GM21723 (cell line): Measurements from ENCODE around the gene PRIMA1.

Experiments used
- ATAC-seq: cut with Tn5 transposase; IDR thresholded peaks from one replicate; pipeline ENCODE4 v1.9.1; 2021; ENCODE audit warnings: mild to moderate bottlenecking, moderate library complexity; ENCODE audit not compliant: unreplicated experiment

PRIMA1 gene

DNA sequence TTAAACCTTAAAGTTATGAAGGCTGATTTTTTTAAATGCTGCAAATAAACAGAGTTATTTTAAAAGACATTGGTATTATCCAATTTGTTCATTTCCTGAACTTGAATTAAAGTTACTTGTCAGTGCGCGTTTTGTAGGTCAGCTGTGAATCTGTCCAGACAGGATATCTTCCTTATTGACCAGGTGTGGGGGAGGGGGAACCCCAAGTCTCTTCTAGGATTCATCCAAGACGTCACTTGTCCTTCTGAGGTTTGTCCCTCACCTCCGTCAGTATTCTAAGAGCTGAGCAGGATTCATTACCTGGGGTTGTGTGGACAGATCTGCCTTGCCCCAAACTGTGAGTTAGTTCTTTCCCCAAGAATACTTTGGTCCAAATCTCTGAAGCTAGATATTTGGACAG, 8.8 kb upstream of the PRIMA1 start:
- ATAC-seq = no peak

- ATAC-seq = no peak
These were observed 6.5 kb upstream of the PRIMA1 start for GRCh38 chr14:93794756-93795155.

DNA sequence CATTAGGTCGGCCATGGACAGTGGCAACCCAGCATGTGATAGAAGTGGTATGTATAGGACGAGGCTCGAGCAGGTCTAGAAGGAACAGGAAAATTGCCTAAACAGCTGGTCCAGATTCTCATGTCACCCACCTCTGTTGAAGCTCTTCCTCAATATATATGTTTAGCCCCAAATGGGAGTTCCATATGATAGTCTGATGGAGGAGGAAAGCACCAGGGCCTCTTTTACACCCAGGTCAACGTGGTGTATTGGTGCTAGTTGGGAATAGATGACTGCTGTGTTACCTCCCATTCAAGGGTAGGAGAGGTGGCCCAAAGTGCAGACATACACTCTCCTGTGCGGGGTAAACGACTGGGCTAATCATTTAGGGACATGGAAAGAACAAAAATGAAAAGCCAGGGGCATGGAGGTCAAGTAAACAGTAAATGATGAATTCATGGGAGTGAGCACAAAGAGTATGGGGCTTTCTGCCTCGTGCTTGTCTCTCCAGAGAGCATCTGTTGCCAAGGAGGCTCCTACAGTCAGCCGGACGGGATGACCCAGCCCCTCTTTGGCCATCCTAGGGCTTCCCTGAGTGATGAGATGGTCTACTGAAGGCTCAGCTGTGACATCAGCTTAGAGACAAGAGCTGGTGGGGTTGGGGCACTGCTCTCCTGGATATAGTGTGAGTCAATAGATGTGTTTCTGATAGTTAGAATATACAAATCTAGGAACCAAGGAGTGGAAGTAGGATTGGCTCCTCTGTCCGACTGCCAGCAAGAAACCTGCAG, 5.5 kb upstream of the PRIMA1 start:
- ATAC-seq = no peak

DNA sequence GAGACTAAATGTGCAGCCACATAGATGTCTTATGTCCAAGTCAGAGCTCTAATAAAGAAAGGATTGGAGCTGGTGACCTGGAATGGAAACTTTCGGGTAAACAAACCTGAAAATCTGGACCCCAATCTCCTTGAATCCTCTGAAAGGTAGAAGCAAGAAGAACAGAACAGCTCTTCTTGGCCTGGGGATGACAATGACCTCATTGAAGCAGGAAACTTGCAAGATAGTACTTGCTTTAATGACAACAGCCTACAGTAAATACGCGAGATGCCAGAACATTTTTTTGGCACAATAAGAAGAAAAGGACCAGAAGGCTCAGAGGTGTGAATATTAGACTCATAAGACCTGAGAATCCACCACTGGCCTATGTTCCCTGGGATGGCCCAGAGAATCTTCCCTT, 4.1 kb upstream of the PRIMA1 start:
- ATAC-seq = no peak

DNA sequence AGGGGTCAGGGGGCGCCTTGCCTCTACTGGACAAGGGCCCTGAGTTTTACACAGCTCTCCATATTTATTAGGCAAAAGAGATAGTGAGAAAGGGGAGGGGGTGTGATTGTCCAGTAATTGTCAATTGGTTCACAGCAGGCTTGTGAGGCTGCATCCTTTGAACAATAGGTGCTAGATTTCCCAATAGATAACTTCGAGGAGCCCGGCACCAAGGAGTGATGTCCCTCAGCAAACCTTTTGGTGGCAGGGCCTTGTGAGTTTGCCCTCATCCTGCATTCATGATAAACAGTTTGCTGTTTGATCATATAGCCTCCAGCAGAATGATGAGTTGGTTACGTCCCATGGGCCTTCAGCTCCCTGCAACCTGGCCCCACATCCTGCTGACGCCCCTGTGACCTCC, 2.7 kb upstream of the PRIMA1 start:
- ATAC-seq = no peak

DNA sequence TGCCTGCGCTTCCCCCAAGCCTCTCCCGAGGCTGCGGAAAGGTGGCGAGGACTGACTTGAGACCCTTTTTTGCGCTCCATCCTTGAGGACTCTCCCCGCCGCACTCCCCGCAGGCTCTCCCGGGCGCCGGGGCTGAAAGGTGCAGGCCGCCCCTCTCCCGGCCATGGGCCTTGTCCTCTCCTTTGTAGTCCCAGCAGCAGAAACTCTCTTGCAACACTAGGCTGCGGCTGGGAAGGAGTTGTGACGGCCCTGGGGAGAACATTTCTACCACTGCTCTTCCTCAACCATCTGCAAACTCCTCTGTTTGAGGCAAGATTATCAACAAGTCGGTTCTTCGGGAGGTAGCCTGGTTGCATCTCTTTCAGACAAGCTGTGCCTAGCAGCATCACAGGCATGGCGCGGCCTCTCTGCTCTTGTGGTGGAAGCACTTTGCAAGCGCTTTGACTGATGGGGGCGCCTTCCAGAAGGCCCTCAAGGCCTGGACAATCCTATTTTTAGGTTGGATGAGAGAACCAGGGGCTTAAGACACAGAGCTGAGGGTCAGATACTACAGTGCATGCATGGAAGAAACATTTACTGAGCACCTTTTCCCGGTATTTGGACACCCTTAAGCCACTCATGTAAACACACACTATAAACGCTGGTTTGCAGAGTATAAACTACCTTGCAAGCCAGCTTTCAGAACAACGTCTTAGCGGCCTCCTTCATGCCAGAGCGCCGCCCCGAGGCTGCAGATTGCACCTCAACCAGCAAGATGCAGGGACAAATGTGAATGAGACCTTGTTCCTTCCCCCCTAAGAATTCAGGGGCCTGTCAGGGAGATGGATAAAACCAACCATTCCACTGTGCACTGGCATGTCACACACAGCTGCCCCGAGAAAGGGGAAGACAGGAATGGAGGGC, 1.2 kb upstream of the PRIMA1 start:
- ATAC-seq = no peak

DNA sequence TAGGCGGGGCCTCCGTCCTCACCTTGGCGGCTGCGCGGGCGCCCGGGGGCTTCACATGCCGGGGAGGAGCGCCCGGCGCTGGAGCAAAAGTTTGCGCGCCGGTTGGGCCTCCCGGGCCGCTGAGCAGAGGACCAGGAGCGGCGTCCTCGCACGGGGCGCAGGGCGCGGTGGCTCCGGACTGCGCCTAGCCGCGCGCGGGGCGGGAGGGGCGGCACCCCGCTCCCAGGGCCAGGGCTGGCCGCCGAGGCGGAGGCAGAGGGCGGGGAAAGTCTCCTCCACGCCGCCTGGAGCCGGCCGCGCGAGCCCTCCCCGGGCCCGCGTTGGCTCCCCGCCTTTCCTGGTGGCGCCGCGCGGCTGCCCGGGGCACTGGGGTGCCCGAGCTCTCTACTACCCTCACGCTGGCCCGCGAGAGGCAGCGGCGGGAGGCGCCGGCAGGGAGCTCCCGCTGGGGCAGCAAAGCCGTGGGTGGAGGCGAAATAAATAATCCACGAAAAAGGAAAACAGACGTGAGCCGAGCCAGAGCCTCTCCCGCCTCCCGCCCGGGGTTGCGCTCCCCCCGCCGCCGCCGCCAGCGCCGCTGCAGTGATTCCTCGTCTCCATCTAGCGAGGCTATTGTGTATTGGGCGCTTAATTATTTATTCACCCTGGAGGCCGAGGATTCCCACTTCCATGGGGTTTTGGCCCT, 400 bp upstream of the PRIMA1 start:
- no peak for ATAC-seq

- no peak for ATAC-seq
These were observed 606 bp downstream of the PRIMA1 start for GRCh38 chr14:93787465-93788292.

- ATAC-seq = no peak
These were observed 2.9 kb downstream of the PRIMA1 start for GRCh38 chr14:93785423-93785822.

DNA sequence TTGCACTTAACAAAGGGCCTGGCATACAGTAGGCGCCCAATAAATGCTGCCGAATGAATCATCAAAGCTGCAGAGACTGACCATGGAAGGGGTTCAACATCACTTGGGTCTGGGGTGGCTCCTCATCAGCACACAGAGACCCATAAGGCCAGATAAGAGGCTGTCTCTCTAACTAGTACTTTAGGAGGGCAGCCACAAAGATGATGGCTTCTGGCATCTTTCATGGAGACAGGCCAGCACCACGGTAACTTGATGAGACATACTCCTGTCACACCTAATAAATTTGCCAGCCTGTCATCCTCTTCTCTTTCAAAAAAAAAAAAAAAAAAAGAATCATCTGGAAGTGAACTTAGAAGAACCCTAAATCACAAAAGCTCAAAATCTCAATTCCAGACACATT, 3.4 kb downstream of the PRIMA1 start:
- no peak for ATAC-seq

DNA sequence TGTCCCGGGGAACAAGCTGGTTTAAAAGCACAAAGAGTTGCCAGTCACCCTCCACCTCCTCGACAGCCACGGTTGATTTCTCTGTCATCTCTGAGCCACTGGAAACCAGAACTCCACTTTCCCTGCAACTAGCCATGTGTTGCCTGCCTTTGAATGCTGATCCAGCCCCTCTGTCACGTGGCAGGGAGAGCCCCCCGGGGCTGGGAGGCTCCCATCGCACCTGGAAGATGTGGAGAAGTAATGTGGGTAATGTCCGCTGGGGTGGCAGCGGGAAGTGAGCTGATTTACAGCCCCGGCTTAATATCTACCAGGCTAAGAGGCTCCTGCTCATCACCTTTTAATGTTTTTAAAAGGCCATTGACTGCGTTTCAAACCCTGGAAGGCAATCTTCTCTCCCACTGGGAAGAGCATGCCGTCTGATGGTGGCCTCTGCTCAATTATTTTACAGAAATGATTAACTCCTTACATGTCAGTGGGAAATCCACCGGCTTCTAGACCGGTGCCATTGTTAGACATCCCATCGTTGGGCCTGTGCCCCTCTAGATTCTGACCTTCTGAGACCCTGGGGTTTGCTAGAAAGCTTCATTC, 7.4 kb downstream of the PRIMA1 start:
- no peak for ATAC-seq

GRCh38 chr14:93778856-93779629, 9.2 kb downstream of the PRIMA1 start:
- ATAC-seq = no peak

DNA sequence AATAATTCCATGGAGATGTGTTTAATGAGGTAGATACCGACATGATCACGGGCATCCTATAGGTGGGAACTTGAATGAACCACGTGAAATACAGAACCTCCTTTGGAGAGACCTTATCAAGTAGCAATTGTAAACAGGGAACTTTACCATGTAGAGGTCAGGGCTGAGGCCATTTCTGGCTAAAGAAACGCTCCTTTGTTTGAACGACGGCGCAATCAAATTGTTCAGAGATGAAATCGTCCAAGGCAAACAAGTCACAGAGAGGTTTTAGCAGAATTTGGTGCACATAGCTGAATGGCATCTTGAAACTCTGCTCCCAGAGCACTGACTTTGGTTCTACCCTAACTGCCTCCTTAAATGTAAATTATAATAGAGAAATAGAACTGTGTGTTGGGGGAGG, 9.8 kb downstream of the PRIMA1 start:
- ATAC-seq = no peak

DNA sequence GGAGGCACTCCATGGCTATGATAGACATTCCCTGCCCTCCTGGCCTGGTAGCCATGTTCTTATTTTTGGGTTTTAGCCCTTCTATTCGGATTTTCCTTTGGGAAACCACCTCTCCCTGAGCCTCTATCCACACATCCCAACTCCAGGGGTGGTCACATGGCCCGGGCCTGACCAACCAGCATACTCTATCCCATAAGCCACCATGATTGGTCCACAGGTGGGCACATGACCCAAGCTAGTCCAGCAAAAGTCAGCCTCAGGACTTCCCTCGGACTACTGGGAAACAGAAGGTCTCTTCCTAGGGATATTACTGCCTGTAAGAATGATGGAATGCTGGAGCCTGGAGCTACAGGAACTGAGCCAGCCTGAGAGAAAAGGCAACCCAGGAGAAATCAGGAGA, 12.5 kb downstream of the PRIMA1 start:
- ATAC-seq = no peak

DNA sequence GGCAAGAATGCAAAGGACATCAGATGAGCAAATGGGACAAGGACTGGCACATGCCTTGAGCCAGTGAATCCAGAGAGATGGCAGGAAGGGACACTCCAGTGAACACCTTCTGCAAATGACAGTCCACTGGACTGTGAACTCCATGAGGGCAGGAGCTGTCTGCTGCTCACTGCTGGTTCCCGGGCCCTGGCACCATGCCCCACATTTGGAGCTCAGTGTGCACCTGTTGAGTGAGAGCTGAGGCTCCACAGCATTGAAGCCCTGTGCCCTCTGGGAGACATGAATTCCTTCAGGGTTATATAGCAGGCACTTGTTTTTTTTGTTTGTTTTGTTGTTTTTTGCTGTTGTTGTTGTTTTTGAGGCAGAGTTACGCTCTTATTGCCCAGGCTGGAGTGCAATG, 13.1 kb downstream of the PRIMA1 start:
- ATAC-seq = no peak

- ATAC-seq = no peak
These were observed 16.0 kb downstream of the PRIMA1 start for GRCh38 chr14:93772263-93772662.

GRCh38 chr14:93765970-93766369, 22.3 kb downstream of the PRIMA1 start:
- no peak for ATAC-seq

DNA sequence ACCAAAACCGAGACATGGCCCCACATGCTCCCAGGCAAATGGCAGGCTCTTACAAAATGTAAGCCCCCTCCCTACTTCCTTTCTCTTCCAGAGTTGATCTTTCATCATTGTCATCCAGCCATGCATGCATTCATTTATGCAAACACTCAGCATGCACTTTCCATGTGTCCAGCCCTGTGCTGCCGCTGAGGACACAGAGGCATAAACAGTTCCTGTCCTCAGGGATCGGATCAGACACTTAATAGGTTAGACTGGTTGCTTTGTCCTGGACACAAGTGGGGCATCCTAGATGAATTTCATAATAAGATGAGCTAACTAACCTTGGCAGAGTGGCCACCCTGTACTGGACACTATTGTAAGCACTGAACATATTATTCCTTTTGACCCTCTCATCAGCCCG, 23.1 kb downstream of the PRIMA1 start:
- ATAC-seq = no peak

DNA sequence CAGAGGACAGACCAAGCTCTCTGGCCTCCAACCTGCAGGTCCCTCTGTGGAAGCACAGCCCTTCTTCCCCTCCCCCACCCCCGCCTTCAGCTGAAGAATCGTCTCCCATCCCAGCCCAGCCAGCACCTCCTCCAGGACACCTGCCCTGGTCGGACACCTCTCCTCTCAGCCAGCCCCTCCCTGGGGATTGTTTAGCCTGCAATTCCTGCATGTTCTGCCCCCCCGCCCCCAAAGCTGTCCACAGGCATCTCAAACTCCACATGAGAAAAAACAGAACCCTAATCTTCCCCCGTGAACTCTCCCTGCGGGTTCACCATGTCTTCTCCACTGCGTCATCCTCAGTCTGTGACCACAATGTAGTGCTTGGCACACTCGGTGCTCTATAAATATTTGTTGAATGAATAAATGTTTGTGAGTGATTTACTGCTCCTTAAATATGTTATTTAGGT, 24.1 kb downstream of the PRIMA1 start:
- ATAC-seq = no peak
